ENCODE results near the gene LENEP. TPM values are rescaled to one million over a fixed set of nuclear protein-coding genes. Genes with fewer than 3 reads are reported as not detected.
A peak's percentile ranks its signal among the peaks of the same experiment; 100 is the strongest.

The LENEP gene
- total RNA-seq, 4 donors from 2014 or later: not detected

DNA sequence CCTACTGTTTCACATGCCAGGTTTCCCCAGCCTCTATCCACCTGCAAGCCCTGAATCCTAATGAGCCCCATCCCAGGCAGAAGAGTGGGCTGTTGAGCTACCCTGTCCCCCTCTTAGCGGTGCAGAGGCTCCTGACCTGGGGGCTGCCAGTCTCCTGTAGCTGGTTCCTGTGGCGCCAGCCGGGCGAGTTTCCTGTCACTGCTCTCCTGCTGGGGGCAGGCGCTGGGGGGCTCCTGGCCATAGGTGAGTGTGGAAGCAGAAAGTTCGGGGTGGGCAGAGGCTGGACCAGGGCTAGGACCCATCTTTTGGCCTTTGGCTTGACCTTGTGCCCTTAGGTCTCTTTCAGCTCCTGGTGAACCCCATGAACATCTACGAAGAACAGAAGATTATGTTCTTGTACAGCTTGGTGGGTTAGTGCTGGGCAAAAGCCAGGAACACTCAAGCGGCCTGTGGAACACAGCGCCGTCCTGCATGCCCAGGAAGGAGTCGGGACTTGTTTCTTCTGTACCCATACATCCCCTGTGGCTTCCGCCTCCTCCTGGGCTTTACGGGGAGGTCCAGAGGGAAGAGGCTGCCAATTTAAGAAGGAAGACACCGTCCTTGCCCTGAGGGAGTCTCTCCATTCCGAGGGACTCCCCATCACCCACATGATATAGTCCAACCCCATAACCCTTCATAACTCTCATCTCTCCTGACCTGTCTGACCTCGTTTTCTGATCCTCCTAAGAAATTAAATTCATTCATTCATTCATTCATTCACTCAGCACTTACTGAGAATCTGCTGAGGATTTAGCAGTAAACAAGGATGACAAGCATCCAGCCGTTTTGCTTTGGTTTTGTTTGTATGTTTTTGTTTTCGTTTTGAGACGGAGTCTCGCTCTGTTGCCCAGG is 41.2 kb downstream of the LENEP start:
- TF ChIP-seq, protein P1, sequence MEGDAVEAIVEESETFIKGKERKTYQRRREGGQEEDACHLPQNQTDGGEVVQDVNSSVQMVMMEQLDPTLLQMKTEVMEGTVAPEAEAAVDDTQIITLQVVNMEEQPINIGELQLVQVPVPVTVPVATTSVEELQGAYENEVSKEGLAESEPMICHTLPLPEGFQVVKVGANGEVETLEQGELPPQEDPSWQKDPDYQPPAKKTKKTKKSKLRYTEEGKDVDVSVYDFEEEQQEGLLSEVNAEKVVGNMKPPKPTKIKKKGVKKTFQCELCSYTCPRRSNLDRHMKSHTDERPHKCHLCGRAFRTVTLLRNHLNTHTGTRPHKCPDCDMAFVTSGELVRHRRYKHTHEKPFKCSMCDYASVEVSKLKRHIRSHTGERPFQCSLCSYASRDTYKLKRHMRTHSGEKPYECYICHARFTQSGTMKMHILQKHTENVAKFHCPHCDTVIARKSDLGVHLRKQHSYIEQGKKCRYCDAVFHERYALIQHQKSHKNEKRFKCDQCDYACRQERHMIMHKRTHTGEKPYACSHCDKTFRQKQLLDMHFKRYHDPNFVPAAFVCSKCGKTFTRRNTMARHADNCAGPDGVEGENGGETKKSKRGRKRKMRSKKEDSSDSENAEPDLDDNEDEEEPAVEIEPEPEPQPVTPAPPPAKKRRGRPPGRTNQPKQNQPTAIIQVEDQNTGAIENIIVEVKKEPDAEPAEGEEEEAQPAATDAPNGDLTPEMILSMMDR (IDR thresholded peaks at IDR 0.05): no peak
- DNase-seq (ENCODE audit: low spot score) (no peak), ATAC-seq (ENCODE audit: low FRiP score) (no peak)

DNA sequence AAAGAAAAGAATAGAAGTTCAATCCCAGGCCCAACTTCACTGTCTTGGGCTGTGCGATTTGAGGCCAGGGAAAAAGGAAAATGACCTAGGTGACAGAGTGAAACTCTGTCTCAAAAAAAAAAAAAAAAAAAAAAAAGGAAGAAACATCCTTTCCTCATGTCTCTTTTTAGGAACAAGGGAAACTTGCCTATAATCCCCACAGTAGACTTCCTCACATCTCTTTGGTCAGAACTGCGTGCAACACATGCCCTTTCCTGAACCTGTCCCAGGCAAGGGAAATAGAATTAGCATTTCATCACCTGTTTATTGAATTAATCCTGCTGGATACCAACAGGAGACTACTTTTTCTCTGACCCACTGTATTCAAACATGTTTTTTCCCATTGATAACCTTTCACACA is 42.5 kb downstream of the LENEP start:
- TF ChIP-seq, protein P1 (IDR thresholded peaks at IDR 0.05): no peak
- ATAC-seq (ENCODE audit: low FRiP score): no peak
- no peak for DNase-seq (ENCODE audit: low spot score)

DNA sequence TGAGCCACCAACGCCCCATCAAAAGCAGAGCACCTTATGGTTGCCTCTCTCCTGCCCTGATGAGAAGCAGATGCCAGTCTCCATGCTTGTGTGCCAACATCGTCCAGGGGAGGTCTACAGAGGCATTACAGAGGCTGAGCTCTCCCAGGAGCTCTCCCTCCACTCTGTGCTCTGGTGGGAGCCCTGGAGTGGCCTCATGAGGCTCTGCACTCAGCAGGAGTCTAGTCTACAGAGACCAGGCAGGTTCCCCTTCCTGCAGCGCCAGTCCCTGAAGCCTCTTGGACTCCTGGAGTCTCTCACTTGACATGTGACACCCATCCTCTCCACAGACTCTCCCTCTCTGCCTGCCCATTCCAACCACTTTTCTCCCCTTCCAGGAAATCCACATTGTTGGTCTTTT is 43.7 kb downstream of the LENEP start:
- TF ChIP-seq, protein P1 (IDR thresholded peaks at IDR 0.05): no peak

DNA sequence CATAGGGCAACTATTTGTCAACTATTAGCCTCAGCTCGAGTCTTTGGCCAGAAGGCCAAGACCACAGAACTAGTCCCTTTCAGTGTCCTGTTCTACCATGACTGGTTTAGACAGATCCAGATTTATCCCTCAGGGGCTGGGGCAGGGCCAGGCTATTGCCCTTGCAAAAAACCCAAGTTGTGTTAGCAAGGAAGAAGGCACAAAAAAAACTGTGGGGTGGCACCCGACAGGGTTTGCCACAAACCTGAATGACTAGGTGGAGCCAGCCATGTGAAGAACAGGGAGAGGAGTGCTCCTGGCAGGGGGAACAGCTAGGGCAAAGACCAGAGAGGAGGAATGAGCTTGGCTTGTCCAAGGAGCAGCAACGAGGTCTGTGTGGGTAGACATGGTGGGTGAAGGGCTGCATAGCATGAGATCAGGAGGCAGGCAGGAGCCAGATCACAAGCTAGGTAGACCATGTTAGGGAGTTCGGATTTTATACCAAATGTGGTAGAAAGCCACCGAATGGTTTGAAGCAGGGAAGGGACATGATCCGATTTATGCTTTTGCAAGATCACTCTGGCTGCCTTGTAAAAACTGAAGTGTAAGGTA is 44.6 kb downstream of the LENEP start:
- TF ChIP-seq, protein P1 (IDR thresholded peaks at IDR 0.05): no peak
- ATAC-seq (ENCODE audit: low FRiP score): no peak
- no peak for DNase-seq (ENCODE audit: low spot score)

More for the DNA sequence above, 43.7 kb downstream of the LENEP start:
- DNase-seq (ENCODE audit: low spot score) (no peak), ATAC-seq (ENCODE audit: low FRiP score) (no peak)

DNA sequence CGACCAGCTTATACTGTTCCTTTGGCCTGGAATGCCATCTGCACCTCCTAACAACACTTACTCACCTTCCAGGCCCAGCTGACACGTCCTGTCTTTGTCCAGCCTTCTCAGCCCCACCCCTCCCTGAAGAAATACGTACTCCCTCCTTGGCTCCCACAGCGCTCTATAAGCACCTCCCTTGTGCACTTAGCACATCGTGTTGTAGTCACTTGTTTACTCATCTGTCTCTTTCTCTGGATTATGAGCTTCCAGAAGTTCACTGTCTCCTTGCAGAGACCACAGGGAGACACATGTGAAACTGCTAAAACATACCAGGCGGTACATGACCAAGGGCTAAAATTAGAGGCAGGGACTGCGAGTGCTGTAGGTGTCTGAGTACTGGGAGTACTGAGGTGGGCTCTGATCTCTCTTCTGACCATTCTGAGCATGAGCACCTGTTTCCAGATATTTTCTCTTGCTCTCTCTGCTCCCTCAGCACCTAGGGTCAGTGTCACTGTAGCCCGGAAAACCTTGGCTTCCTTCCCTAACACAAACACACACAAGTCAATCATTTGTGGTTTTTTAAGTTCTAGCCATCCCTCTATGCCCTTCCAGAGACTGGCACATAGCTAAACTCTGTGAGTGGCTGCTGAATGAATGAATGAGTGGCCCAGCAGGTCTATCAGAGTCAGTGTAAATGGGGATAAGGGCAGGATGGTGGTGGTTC is 45.4 kb downstream of the LENEP start:
- TF ChIP-seq, protein P1 (IDR thresholded peaks at IDR 0.05): no peak
- peak; percentile 95 for ATAC-seq (ENCODE audit: low FRiP score)
- DNase-seq (ENCODE audit: low spot score): no peak

DNA sequence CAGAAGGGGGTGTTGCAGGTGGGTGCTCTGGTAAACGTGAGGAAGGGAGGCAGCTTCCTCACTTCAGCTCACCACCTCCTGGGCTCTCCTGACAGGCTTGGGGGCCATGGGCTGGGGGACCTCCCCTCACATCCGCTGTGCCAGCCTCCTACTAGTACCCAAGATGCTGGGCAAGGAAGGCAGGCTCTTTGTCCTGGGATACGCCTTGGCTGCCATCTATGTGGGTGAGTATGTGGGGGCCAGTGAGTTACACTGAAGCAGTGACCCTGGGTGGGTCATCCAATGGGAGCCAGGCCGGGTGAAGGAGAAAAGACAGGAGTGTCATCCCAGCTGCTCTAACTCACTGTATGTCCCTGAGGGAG is 45.9 kb downstream of the LENEP start:
- ATAC-seq (ENCODE audit: low FRiP score): no peak
- DNase-seq (ENCODE audit: low spot score): no peak
- TF ChIP-seq, protein P1 (IDR thresholded peaks at IDR 0.05): no peak
